Thoracic aorta (tissue), 2 donors: ENCODE measurements around the gene SLC22A5. TPM values are rescaled to one million over a fixed set of nuclear protein-coding genes. Genes with fewer than 3 reads are reported as not detected.
A peak's percentile ranks its signal among the peaks of the same experiment; 100 is the strongest.
"Not testable (repeated sequence)": the region's sequence is repeated elsewhere in the genome, so short reads cannot be mapped to it uniquely, and the experiment has no call there.

Experiments
- ATAC-seq: fragments of 150-250 bp; one replicate; pipeline ENCODE4 v1.8.0; 2017; ENCODE audit warnings: low read depth; ENCODE audit not compliant: insufficient number of reproducible peaks, low FRiP score
- DNase-seq: peaks from one replicate; pipeline ENCODE4 v3.0.0-alpha.2; 2020; ENCODE audit warnings: low spot score
- H3K27ac ChIP-seq, 2 donors: fragments of 200-600 bp; sonication (generic); 1 replicate in 1 of 2; 2 replicates in 1 of 2; pipeline ENCODE4 v1.5.1; 2016; ENCODE audit warnings: mild to moderate bottlenecking in 2 of 2, moderate library complexity in 2 of 2
- H3K27me3 ChIP-seq: fragments of 200-600 bp; sonication (generic); replicated peaks from 2 replicates; pipeline ENCODE4 v1.6.0; 2016; ENCODE audit warnings: mild to moderate bottlenecking; ENCODE audit not compliant: insufficient read depth
- H3K36me3 ChIP-seq: fragments of 200-600 bp; sonication (generic); one replicate; pipeline ENCODE4 v1.5.1; 2016
- H3K4me1 ChIP-seq, 2 donors: fragments of 200-600 bp; sonication (generic); 1 replicate in 1 of 2; 2 replicates in 1 of 2; pipeline versions ENCODE4 v1.5.1 to v1.6.0; 2016; ENCODE audit warnings: low read depth in 2 of 2, mild to moderate bottlenecking in 1 of 2; ENCODE audit not compliant: control insufficient read depth in 1 of 2
- H3K4me3 ChIP-seq: fragments of 200-600 bp; sonication (generic); 2 replicates; pipeline ENCODE4 v1.5.1; 2016; ENCODE audit warnings: mild to moderate bottlenecking
- H3K9me3 ChIP-seq: fragments of 200-600 bp; sonication (generic); 2 replicates; pipeline ENCODE4 v1.5.1; 2016
- CTCF ChIP-seq: fragments of 200-600 bp; sonication (generic); IDR thresholded peaks from one replicate; pipeline ENCODE4 v1.5.1; 2019; ENCODE audit warnings: antibody characterized with exemption
- total RNA-seq, 2 donors: library from RNA; depleted of rRNA; stranded (reverse); fragments of >200 nt; gene quantifications; one replicate each; pipeline versions ENCODE4 v1.1.0 to v1.2.3, GENCODE V29; 2016

SLC22A5 gene
- total RNA-seq, 2 donors from 2014 or later: 24.9 to 30.8 TPM

GRCh38 chr5:132414634-132415378 lies 45.3 kb downstream of the SLC22A5 start:
- H3K4me3 ChIP-seq: peak overlapping the region; percentile 38
- H3K27me3 ChIP-seq: no peaks in the 10 kb centered on the region
- H3K27ac ChIP-seq: peak overlapping the region; percentile 91 to 97
- ATAC-seq: peak; percentile 55
- H3K9me3 ChIP-seq: no peaks in the 10 kb centered on the region
- no peaks in the 10 kb centered on the region for H3K36me3 ChIP-seq
- peaks cover 64 to 91% of the 10 kb centered on the region in 2 donors for H3K4me1 ChIP-seq
- no peak for TF ChIP-seq CTCF
- DNase-seq: no peak

GRCh38 chr5:132415516-132415915 lies 46.0 kb downstream of the SLC22A5 start:
- H3K27me3 ChIP-seq, H3K9me3 ChIP-seq, DNase-seq, H3K36me3 ChIP-seq, ATAC-seq: not testable (repeated sequence)
- Histone ChIP-seq H3K4me1 (peaks cover 68 to 92% of the 10 kb centered on the region in 2 donors), H3K27ac (peak overlapping the region; percentile 41 to 91), H3K4me3 (peak overlapping the region; percentile 38)

- Histone ChIP-seq H3K27ac (peak overlapping the region; percentile 61 to 91), H3K4me3 (no peak overlapping the region), H3K4me1 (peaks cover 77 to 99% of the 10 kb centered on the region in 2 donors), H3K27me3 (no peaks in the 10 kb centered on the region), H3K36me3 (no peaks in the 10 kb centered on the region), H3K9me3 (no peaks in the 10 kb centered on the region)
- DNase-seq (no peak), ATAC-seq (no peak)
- no peak for TF ChIP-seq CTCF
Observed at GRCh38 chr5:132416306-132417009, 46.9 kb downstream of the SLC22A5 start.

DNA sequence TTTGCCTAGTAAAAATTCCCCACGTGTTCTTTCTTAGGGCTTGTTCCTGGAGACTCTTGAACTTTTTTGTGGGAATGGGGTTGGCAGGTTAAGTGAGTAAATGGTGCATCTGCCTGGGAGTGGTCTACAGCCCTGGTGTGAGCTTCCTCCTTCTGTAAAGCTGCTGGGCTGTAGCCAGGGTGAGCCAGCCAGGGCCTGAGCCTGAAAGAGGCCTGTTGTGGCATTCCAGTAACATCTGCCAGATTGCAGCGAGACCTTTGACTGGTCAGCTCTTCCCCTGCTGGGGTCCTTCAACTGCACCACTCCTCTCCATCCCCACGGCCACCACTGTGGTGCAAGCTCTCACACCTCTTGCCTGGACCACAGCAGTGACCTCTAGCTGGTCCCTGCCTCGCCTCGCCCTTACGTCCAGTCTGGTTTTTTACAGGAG lies 47.5 kb downstream of the SLC22A5 start:
- H3K27ac ChIP-seq: peak overlapping the region; percentile 61 to 91
- H3K9me3 ChIP-seq: no peaks in the 10 kb centered on the region
- DNase-seq (no peak), ATAC-seq (no peak)
- H3K4me3 ChIP-seq: no peak overlapping the region
- H3K36me3 ChIP-seq: no peaks in the 10 kb centered on the region
- H3K4me1 ChIP-seq: peaks cover 79 to 99% of the 10 kb centered on the region in 2 donors
- H3K27me3 ChIP-seq: no peaks in the 10 kb centered on the region
- TF ChIP-seq CTCF: no peak

GRCh38 chr5:132417461-132417860 lies 48.0 kb downstream of the SLC22A5 start:
- Histone ChIP-seq H3K27me3 (no peaks in the 10 kb centered on the region), H3K4me3 (no peak overlapping the region), H3K36me3 (no peaks in the 10 kb centered on the region), H3K27ac (peak overlapping the region; percentile 61 to 91), H3K4me1 (peaks cover 79 to 99% of the 10 kb centered on the region in 2 donors), H3K9me3 (no peaks in the 10 kb centered on the region)
- ATAC-seq (no peak), DNase-seq (no peak)
- no peak for TF ChIP-seq CTCF
